HG03103 (cell line): ENCODE results near the gene GNLY.
"Not testable (repeated sequence)": the region's sequence is repeated elsewhere in the genome, so short reads cannot be mapped to it uniquely, and the experiment has no call there.

ENCODE experiments used
- ATAC-seq: cut with Tn5 transposase; IDR thresholded peaks from one replicate; pipeline ENCODE4 v1.9.1; 2021; ENCODE audit warnings: low read depth; ENCODE audit not compliant: unreplicated experiment

Gene GNLY

GRCh38 chr2:85706599-85707296 is 12.6 kb downstream of the GNLY start:
- no peak for ATAC-seq

- no peak for ATAC-seq
These were observed 13.1 kb downstream of the GNLY start for GRCh38 chr2:85707304-85707703.

- no peak for ATAC-seq
These were observed 14.5 kb downstream of the GNLY start for GRCh38 chr2:85708641-85709040.

GRCh38 chr2:85709401-85709811 is 15.2 kb downstream of the GNLY start:
- no peak for ATAC-seq

- no peak for ATAC-seq
These were observed 16.8 kb downstream of the GNLY start for GRCh38 chr2:85710687-85711577.

- no peak for ATAC-seq
These were observed 17.5 kb downstream of the GNLY start for GRCh38 chr2:85711578-85712060.

GRCh38 chr2:85712336-85712735 is 18.2 kb downstream of the GNLY start:
- no peak for ATAC-seq

GRCh38 chr2:85712849-85713612 is 18.9 kb downstream of the GNLY start:
- ATAC-seq: no peak

GRCh38 chr2:85713836-85714235 is 19.7 kb downstream of the GNLY start:
- no peak for ATAC-seq

GRCh38 chr2:85714421-85714820 is 20.3 kb downstream of the GNLY start:
- ATAC-seq: not testable (repeated sequence)

- no peak for ATAC-seq
These were observed 20.7 kb downstream of the GNLY start for GRCh38 chr2:85714841-85715240.

GRCh38 chr2:85716346-85716914 is 22.3 kb downstream of the GNLY start:
- no peak for ATAC-seq

- ATAC-seq: no peak
These were observed 23.3 kb downstream of the GNLY start for GRCh38 chr2:85717308-85718008.

GRCh38 chr2:85718009-85718391 is 23.8 kb downstream of the GNLY start:
- no peak for ATAC-seq

- no peak for ATAC-seq
These were observed 24.8 kb downstream of the GNLY start for GRCh38 chr2:85718885-85719492.

GRCh38 chr2:85719609-85720240 is 25.6 kb downstream of the GNLY start:
- no peak for ATAC-seq

- no peak for ATAC-seq
These were observed 26.4 kb downstream of the GNLY start for GRCh38 chr2:85720533-85720932.

GRCh38 chr2:85721641-85722040 is 27.5 kb downstream of the GNLY start:
- ATAC-seq: no peak

- ATAC-seq: no peak
These were observed 28.4 kb downstream of the GNLY start for GRCh38 chr2:85722519-85722918.
